Breast epithelium (tissue), 4 donors: ENCODE measurements around the gene SULT1A3. TPM values are rescaled to one million over a fixed set of nuclear protein-coding genes. Genes with fewer than 3 reads are reported as not detected.

Source experiments
- DNase-seq, 2 donors: peaks; one replicate each; pipeline ENCODE4 v3.0.0-alpha.2; 2019; ENCODE audit warnings: low spot score in 2 of 2
- H3K27ac ChIP-seq, 2 donors: fragments of 200-600 bp; sonication (generic) in 1 of 2; one replicate each; pipeline ENCODE4 v1.5.1; 2016 to 2019; ENCODE audit warnings: mild to moderate bottlenecking in 1 of 2
- H3K27me3 ChIP-seq, 2 donors: fragments of 200-600 bp; sonication (generic) in 1 of 2; one replicate each; pipeline versions ENCODE4 v1.5.1 to v1.6.0; 2017 to 2019; ENCODE audit warnings: control low read depth in 1 of 2, mild to moderate bottlenecking in 1 of 2
- H3K36me3 ChIP-seq: fragments of 200-600 bp; one replicate; pipeline ENCODE4 v1.5.1; 2019
- H3K4me1 ChIP-seq, 2 donors: fragments of 200-600 bp; sonication (generic); one replicate each; pipeline ENCODE4 v1.5.1; 2016 to 2019; ENCODE audit warnings: control low read depth in 1 of 2
- H3K4me3 ChIP-seq, 3 donors: fragments of 200-600 bp; sonication (generic); 1 replicate in 2 of 3; 2 replicates in 1 of 3; pipeline ENCODE4 v1.5.1; 2016 to 2019; ENCODE audit warnings: mild to moderate bottlenecking in 3 of 3, moderate library complexity in 2 of 3
- H3K9me3 ChIP-seq, 2 donors: fragments of 200-600 bp; sonication (generic) in 1 of 2; one replicate each; pipeline ENCODE4 v1.5.1; 2016 to 2019; ENCODE audit warnings: control low read depth in 1 of 2
- POLR2A ChIP-seq: fragments of 450-650 bp; IDR thresholded peaks from one replicate; pipeline ENCODE4 v1.6.1; 2016; ENCODE audit warnings: antibody characterized with exemption, mild to moderate bottlenecking, moderate library complexity
- POLR2AphosphoS5 ChIP-seq, 3 donors: sonication (generic); formaldehyde crosslinking; IDR thresholded peaks; one replicate each; pipeline ENCODE4 v1.6.1; 2017; ENCODE audit warnings: antibody characterized with exemption in 3 of 3
- intact Hi-C: fragments of 100-400 bp; cut with DNase I; formaldehyde crosslinking; loops from one replicate; pipeline ENCODE4 v1.15.1; 2023; ENCODE audit warnings: low total_unique reads
- total RNA-seq, 3 donors: library from RNA; depleted of rRNA; stranded (reverse); fragments of >200 nt; gene quantifications; one replicate each; pipeline ENCODE4 v1.1.0, GENCODE V29; 2016
- TF ChIP-seq, protein P1 (sequence below), 3 donors: fragments of 450-650 bp; IDR thresholded peaks; one replicate each; pipeline ENCODE4 v1.5.1; 2016 to 2017; ENCODE audit warnings: antibody characterized with exemption in 3 of 3, mild to moderate bottlenecking in 3 of 3, moderate library complexity in 3 of 3

The SULT1A3 gene
- total RNA-seq, 3 donors from 2014 or later, result 12.3 to 27.0 (median 15.7) TPM

- Histone ChIP-seq H3K27me3 (no peaks in the 10 kb centered on the region), H3K4me1 (no peaks in the 10 kb centered on the region), H3K4me3 (peak overlapping the region; percentile 48 to 78 (median 66)), H3K27ac (peak overlapping the region in 1 of 2 donors; percentile 25), H3K36me3 (no peaks in the 10 kb centered on the region), H3K9me3 (no peaks in the 10 kb centered on the region)
- intact Hi-C loops, result no loop called here
- DNase-seq, result no peak
- no peak for TF ChIP-seq POLR2AphosphoS5 (IDR thresholded peaks at IDR 0.05)
These were observed 14.0 kb upstream of the SULT1A3 start for GRCh38 chr16:30184891-30185682.

GRCh38 chr16:30185683-30186421 is 13.2 kb upstream of the SULT1A3 start:
- TF ChIP-seq POLR2A, result no peak
- no peak for TF ChIP-seq POLR2AphosphoS5 (IDR thresholded peaks at IDR 0.05)
- TF ChIP-seq, protein P1, sequence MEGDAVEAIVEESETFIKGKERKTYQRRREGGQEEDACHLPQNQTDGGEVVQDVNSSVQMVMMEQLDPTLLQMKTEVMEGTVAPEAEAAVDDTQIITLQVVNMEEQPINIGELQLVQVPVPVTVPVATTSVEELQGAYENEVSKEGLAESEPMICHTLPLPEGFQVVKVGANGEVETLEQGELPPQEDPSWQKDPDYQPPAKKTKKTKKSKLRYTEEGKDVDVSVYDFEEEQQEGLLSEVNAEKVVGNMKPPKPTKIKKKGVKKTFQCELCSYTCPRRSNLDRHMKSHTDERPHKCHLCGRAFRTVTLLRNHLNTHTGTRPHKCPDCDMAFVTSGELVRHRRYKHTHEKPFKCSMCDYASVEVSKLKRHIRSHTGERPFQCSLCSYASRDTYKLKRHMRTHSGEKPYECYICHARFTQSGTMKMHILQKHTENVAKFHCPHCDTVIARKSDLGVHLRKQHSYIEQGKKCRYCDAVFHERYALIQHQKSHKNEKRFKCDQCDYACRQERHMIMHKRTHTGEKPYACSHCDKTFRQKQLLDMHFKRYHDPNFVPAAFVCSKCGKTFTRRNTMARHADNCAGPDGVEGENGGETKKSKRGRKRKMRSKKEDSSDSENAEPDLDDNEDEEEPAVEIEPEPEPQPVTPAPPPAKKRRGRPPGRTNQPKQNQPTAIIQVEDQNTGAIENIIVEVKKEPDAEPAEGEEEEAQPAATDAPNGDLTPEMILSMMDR (IDR thresholded peaks at IDR 0.05), result no peak
- no peaks in the 10 kb centered on the region for H3K27me3 ChIP-seq
- no peak for DNase-seq
- H3K9me3 ChIP-seq, result no peaks in the 10 kb centered on the region
- peak overlapping the region in 1 of 2 donors; percentile 25 for H3K27ac ChIP-seq
- no peaks in the 10 kb centered on the region for H3K4me1 ChIP-seq
- peak overlapping the region in 2 of 3 donors; percentile 16 to 66 for H3K4me3 ChIP-seq
- H3K36me3 ChIP-seq, result no peaks in the 10 kb centered on the region
- intact Hi-C loops, result no loop called here

- no peaks in the 10 kb centered on the region for H3K27me3 ChIP-seq
- peak overlapping the region in 1 of 2 donors; percentile 3 for H3K27ac ChIP-seq
- intact Hi-C loops, result no loop called here
- peak overlapping the region in 1 of 3 donors; percentile 2 for H3K4me3 ChIP-seq
- no peaks in the 10 kb centered on the region for H3K9me3 ChIP-seq
- TF ChIP-seq POLR2AphosphoS5 (IDR thresholded peaks at IDR 0.05) (no peak), POLR2A (no peak)
- TF ChIP-seq, protein P1 (IDR thresholded peaks at IDR 0.05), result no peak
- DNase-seq, result no peak
- H3K4me1 ChIP-seq, result no peaks in the 10 kb centered on the region
- H3K36me3 ChIP-seq, result no peaks in the 10 kb centered on the region
These were observed 12.6 kb upstream of the SULT1A3 start for GRCh38 chr16:30186444-30186781.

- no peaks in the 10 kb centered on the region for H3K27me3 ChIP-seq
- H3K36me3 ChIP-seq, result no peaks in the 10 kb centered on the region
- peak overlapping the region in 1 of 2 donors; percentile 3 for H3K27ac ChIP-seq
- DNase-seq, result peak in 1 of 2 donors; percentile 41
- no peaks in the 10 kb centered on the region for H3K9me3 ChIP-seq
- H3K4me3 ChIP-seq, result no peak overlapping the region
- no peaks in the 10 kb centered on the region for H3K4me1 ChIP-seq
- intact Hi-C loops, result no loop called here
- TF ChIP-seq POLR2A, result no peak
- TF ChIP-seq, protein P1 (IDR thresholded peaks at IDR 0.05), result peak in 2 of 3 donors; percentile 52 to 69
These were observed 12.1 kb upstream of the SULT1A3 start for GRCh38 chr16:30186782-30187555.

DNA sequence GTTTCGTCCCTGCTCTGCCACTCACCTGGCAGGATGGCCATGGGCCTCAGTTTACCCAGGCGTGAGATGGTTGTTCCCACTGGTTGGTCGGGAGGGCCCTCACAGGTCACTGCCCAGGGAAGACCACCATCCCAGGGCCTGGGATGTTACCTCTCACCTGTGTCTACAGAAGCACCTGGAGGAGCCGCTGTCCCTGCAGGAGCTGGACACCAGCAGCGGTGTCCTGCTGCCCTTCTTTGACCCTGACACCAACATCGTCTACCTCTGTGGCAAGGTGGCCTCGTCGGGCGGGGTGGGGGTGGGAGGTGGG is 11.5 kb upstream of the SULT1A3 start:
- intact Hi-C loops, result no loop called here
- TF ChIP-seq POLR2A, result no peak
- no peak for TF ChIP-seq POLR2AphosphoS5 (IDR thresholded peaks at IDR 0.05)
- H3K4me1 ChIP-seq, result no peaks in the 10 kb centered on the region
- no peaks in the 10 kb centered on the region for H3K27me3 ChIP-seq
- H3K27ac ChIP-seq, result no peak overlapping the region
- no peaks in the 10 kb centered on the region for H3K36me3 ChIP-seq
- H3K9me3 ChIP-seq, result no peaks in the 10 kb centered on the region
- no peak for DNase-seq
- no peak overlapping the region for H3K4me3 ChIP-seq
